HepG2 (cell line): Measurements from ENCODE around the gene STARD13. TPM values are rescaled to one million over a fixed set of nuclear protein-coding genes. Genes with fewer than 3 reads are reported as not detected.
A peak's percentile ranks its signal among the peaks of the same experiment; 100 is the strongest.

Source experiments
- ATAC-seq: fragments of 200-7000 bp; cut with Tn5 transposase; 3 replicates; pipeline ENCODE4 v1.9.1; 2020; ENCODE audit warnings: mild to moderate bottlenecking, moderate library complexity
- BruUV-seq: library from RNA; stranded (reverse); fragments of 400-500 nt; replicated peaks from 2 replicates; lab custom pipeline; 2021; lab: Mats Ljungman, UMichigan
- CTCF ChIA-PET: fragments of 300-600 bp; formaldehyde crosslinking; extraction: SDS; loops from one replicate; lab custom pipeline; 2021; ENCODE audit warnings: low total read pairs, inconsistent platforms, low intra/inter-chr PET ratio; lab: Yijun Ruan, JAX
- POLR2A ChIA-PET: fragments of 350-600 bp; sonication (Branson Sonifier 250); formaldehyde crosslinking; loops from one replicate; lab custom pipeline; 2020; ENCODE audit warnings: antibody characterized with exemption, inconsistent platforms; lab: Yijun Ruan, JAX
- DNase-seq: peaks from one replicate; pipeline ENCODE4 v3.0.0-alpha.2; 2015; ENCODE audit warnings: low spot score
- FAIRE-seq: peaks from 3 replicates; lab custom pipeline; 2011; peaks lifted over from hg19 to GRCh38; lab: Jason Lieb, UNC
- H2AFZ ChIP-seq: one replicate; pipeline ENCODE4 v1.6.1; 2011; ENCODE audit warnings: low read length, inconsistent platforms
- H3K27ac ChIP-seq: fragments of 300-600 bp; 3 replicates; pipeline ENCODE4 v1.8.0; 2011; ENCODE audit warnings: mixed run types, mild to moderate bottlenecking, mixed read lengths, low read length, inconsistent platforms; ENCODE audit not compliant: insufficient read depth; ENCODE audit errors: extremely low read length
- H3K27me3 ChIP-seq, 2 experiments: fragments of 200-600 bp in 1 of 2; 2 replicates in 1 of 2; 3 replicates in 1 of 2; pipeline versions ENCODE4 v1.6.0 to v1.8.0; 2011; ENCODE audit warnings: low read length in 2 of 2, mild to moderate bottlenecking in 2 of 2, moderate library complexity in 2 of 2, inconsistent platforms in 1 of 2; ENCODE audit not compliant: insufficient read depth in 2 of 2, control insufficient read depth in 1 of 2
- H3K36me3 ChIP-seq, 2 experiments: fragments of 200-600 bp in 1 of 2; replicated peaks in 1 of 2; 2 replicates in 1 of 2; 3 replicates in 1 of 2; pipeline versions ENCODE4 v1.5.1 to v1.8.0; 2011; ENCODE audit warnings: low read length in 2 of 2, inconsistent platforms in 1 of 2; ENCODE audit not compliant: insufficient read depth in 2 of 2, control insufficient read depth in 1 of 2
- H3K4me1 ChIP-seq: 2 replicates; pipeline ENCODE4 v1.5.1; 2012; ENCODE audit warnings: low read length, inconsistent platforms; ENCODE audit not compliant: insufficient read depth
- H3K4me2 ChIP-seq: 2 replicates; pipeline ENCODE4 v1.6.0; 2011; ENCODE audit warnings: low read depth, low read length, inconsistent platforms
- H3K4me3 ChIP-seq, 3 experiments: fragments of 200-600 bp in 1 of 3; sonication (generic), shearing (Covaris generic) in 1 of 3; replicated peaks in 1 of 3; 2 replicates each; pipeline ENCODE4 v1.5.1; 2011 to 2016; ENCODE audit warnings: low read length in 3 of 3, inconsistent platforms in 2 of 3, low read depth in 2 of 3, mild to moderate bottlenecking in 2 of 3, control low read depth in 1 of 3, mixed read lengths in 1 of 3; ENCODE audit not compliant: insufficient read depth in 1 of 3
- H3K79me2 ChIP-seq: one replicate; pipeline ENCODE4 v1.6.1; 2011; ENCODE audit warnings: low read length, inconsistent platforms; ENCODE audit not compliant: insufficient read depth
- H3K9ac ChIP-seq: 2 replicates; pipeline ENCODE4 v1.6.0; 2011; ENCODE audit warnings: mild to moderate bottlenecking, low read depth, low read length, inconsistent platforms; ENCODE audit not compliant: insufficient read depth
- H3K9me3 ChIP-seq: 2 replicates; pipeline ENCODE4 v1.5.1; 2012; ENCODE audit warnings: mild to moderate bottlenecking, low read length
- H4K20me1 ChIP-seq: 2 replicates; pipeline ENCODE4 v1.6.0; 2011; ENCODE audit warnings: inconsistent platforms, mild to moderate bottlenecking, low read length, moderate library complexity; ENCODE audit not compliant: insufficient read depth
- ARID2 ChIP-seq: sonication (generic); formaldehyde crosslinking; IDR thresholded peaks from 2 replicates; pipeline ENCODE4 v1.8.1; 2022; ENCODE audit warnings: mild to moderate bottlenecking, missing genetic modification reagents, borderline replicate concordance
- HHEX ChIP-seq: IDR thresholded peaks from 2 replicates; pipeline ENCODE4 v1.6.1; 2016; ENCODE audit warnings: control low read depth
- HOMEZ ChIP-seq: IDR thresholded peaks from 2 replicates; pipeline ENCODE4 v1.6.1; 2016; ENCODE audit warnings: low read depth
- MZF1 ChIP-seq: sonication (generic); formaldehyde crosslinking; IDR thresholded peaks from 2 replicates; pipeline ENCODE4 v1.8.1; 2023; ENCODE audit warnings: mild to moderate bottlenecking, missing genetic modification reagents, borderline replicate concordance
- NCOA5 ChIP-seq: sonication (generic); formaldehyde crosslinking; IDR thresholded peaks from 2 replicates; pipeline ENCODE4 v1.4.0; 2020; ENCODE audit warnings: missing genetic modification reagents
- PLRG1 ChIP-seq: fragments of 450-650 bp; conservative IDR thresholded peaks from 2 replicates; pipeline ENCODE4 v1.6.1; 2016
- SALL2 ChIP-seq: sonication (generic); formaldehyde crosslinking; IDR thresholded peaks from 2 replicates; pipeline ENCODE4 v1.8.1; 2023; ENCODE audit warnings: mild to moderate bottlenecking, missing genetic modification reagents, inconsistent platforms
- STAT6 ChIP-seq: sonication (generic); formaldehyde crosslinking; IDR thresholded peaks from 2 replicates; pipeline ENCODE4 v1.4.0; 2020; ENCODE audit warnings: missing genetic modification reagents, mild to moderate bottlenecking, borderline replicate concordance
- TBP ChIP-seq: sonication (generic); formaldehyde crosslinking; IDR thresholded peaks from 2 replicates; pipeline ENCODE4 v1.5.0; 2020; ENCODE audit warnings: missing genetic modification reagents
- THYN1 ChIP-seq: sonication (generic); formaldehyde crosslinking; IDR thresholded peaks from 2 replicates; pipeline ENCODE4 v1.8.1; 2023; ENCODE audit warnings: low read depth, mild to moderate bottlenecking, moderate library complexity, missing genetic modification reagents, borderline replicate concordance
- ZFX ChIP-seq: sonication (generic); formaldehyde crosslinking; IDR thresholded peaks from 2 replicates; pipeline ENCODE4 v1.4.0; 2020; ENCODE audit warnings: mild to moderate bottlenecking, low read depth, missing genetic modification reagents, moderate library complexity
- ZNF121 ChIP-seq: sonication (generic); formaldehyde crosslinking; IDR thresholded peaks from 2 replicates; pipeline ENCODE4 v1.5.0; 2020; ENCODE audit warnings: mild to moderate bottlenecking, missing genetic modification reagents
- ZNF576 ChIP-seq: sonication (generic); formaldehyde crosslinking; IDR thresholded peaks from 2 replicates; pipeline ENCODE4 v1.4.0; 2020; ENCODE audit warnings: mild to moderate bottlenecking, missing genetic modification reagents
- WGBS: methylation state at CpG from one replicate; pipeline ENCODE4 v1.1.6; 2017; ENCODE audit warnings: low lambda C conversion rate; 5-methylcytosine and 5-hydroxymethylcytosine counted together
- in situ Hi-C: cut with HindIII; loops from 2 replicates; pipeline ENCODE4 v1.10.0; 2017; ENCODE audit warnings: low pct_unique_long_range_greater_than_20kb; ENCODE audit not compliant: extremely low pct_ligation_motif_present
- intact Hi-C: fragments of 100-400 bp; cut with micrococcal nuclease; formaldehyde crosslinking; loops from one replicate; pipeline ENCODE4 v1.10.0; 2022; ENCODE audit not compliant: unreplicated experiment
- polyA plus RNA-seq, 8 experiments: library from polyadenylated mRNA; depleted of rRNA in 3 of 8; stranded (reverse) in 7 of 8; unstranded in 1 of 8; fragments of >200 nt; fragmentation: Illumina TruSeq in 4 of 8; extraction: Trizol in 4 of 8; gene quantifications; 2 replicates each; pipeline versions ENCODE4 v1.2.1 to v1.2.3, GENCODE V29; 2011 to 2016; ENCODE audit warnings: low read depth in 4 of 8, missing spikeins in 1 of 8, mixed read lengths in 1 of 8; ENCODE audit not compliant: insufficient read depth in 1 of 8
- total RNA-seq, 5 experiments: library from RNA; depleted of rRNA; stranded (reverse); fragments of >200 nt; fragmentation: Illumina TruSeq; extraction: Trizol; gene quantifications; 2 replicates each; pipeline ENCODE4 v1.2.3, GENCODE V29; 2016; ENCODE audit warnings: low read depth in 1 of 5
- TF ChIP-seq, protein P1 (sequence below): sonication (generic); formaldehyde crosslinking; IDR thresholded peaks from 2 replicates; pipeline ENCODE4 v1.5.0; 2020; ENCODE audit warnings: mild to moderate bottlenecking, missing genetic modification reagents, borderline replicate concordance
- TF ChIP-seq, protein P2 (sequence below): sonication (generic); formaldehyde crosslinking; conservative IDR thresholded peaks from 2 replicates; pipeline ENCODE4 v1.4.0; 2020; ENCODE audit warnings: mild to moderate bottlenecking, missing genetic modification reagents, moderate library complexity

Gene STARD13
- total and polyA plus RNA-seq, 2 of the 13 experiments (the other 11 are each of a cell fraction or from before 2014, with no cell fraction given) = 12.8 to 14.3 TPM

- WGBS = 93% methylated on average over 3 of the region's 4 CpGs
- in situ Hi-C loops = no loop called here
- POLR2A ChIA-PET = interaction anchor here (1.4 to 3.6 kb wide), 3 partner anchors 27 to 54 kb away, joined by 3 to 64 read pairs (median 29); partner anchors contain the start of gene STARD13
- TF ChIP-seq ZNF121 (CRISPR knock-in tag) (no peak), HHEX (CRISPR knock-in tag) (no peak), PLRG1 (no peak), STAT6 (no peak), ARID2 (CRISPR knock-in tag) (no peak), NCOA5 (no peak), TBP (CRISPR knock-in tag) (no peak), HOMEZ (CRISPR knock-in tag) (no peak), THYN1 (CRISPR knock-in tag) (no peak), ZNF576 (CRISPR knock-in tag) (no peak), ZFX (CRISPR knock-in tag) (no peak), SALL2 (CRISPR knock-in tag) (no peak), MZF1 (CRISPR knock-in tag) (no peak)
- TF ChIP-seq, protein P1, sequence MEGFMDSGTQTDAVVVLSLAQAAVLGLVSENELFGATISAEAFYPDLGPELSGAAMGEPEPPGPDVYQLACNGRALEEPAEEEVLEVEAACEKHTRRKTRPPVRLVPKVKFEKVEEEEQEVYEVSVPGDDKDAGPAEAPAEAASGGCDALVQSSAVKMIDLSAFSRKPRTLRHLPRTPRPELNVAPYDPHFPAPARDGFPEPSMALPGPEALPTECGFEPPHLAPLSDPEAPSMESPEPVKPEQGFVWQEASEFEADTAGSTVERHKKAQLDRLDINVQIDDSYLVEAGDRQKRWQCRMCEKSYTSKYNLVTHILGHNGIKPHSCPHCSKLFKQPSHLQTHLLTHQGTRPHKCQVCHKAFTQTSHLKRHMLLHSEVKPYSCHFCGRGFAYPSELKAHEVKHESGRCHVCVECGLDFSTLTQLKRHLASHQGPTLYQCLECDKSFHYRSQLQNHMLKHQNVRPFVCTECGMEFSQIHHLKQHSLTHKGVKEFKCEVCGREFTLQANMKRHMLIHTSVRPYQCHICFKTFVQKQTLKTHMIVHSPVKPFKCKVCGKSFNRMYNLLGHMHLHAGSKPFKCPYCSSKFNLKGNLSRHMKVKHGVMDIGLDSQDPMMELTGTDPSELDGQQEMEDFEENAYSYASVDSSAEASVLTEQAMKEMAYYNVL (CRISPR knock-in tag) = no peak
- TF ChIP-seq, protein P2, sequence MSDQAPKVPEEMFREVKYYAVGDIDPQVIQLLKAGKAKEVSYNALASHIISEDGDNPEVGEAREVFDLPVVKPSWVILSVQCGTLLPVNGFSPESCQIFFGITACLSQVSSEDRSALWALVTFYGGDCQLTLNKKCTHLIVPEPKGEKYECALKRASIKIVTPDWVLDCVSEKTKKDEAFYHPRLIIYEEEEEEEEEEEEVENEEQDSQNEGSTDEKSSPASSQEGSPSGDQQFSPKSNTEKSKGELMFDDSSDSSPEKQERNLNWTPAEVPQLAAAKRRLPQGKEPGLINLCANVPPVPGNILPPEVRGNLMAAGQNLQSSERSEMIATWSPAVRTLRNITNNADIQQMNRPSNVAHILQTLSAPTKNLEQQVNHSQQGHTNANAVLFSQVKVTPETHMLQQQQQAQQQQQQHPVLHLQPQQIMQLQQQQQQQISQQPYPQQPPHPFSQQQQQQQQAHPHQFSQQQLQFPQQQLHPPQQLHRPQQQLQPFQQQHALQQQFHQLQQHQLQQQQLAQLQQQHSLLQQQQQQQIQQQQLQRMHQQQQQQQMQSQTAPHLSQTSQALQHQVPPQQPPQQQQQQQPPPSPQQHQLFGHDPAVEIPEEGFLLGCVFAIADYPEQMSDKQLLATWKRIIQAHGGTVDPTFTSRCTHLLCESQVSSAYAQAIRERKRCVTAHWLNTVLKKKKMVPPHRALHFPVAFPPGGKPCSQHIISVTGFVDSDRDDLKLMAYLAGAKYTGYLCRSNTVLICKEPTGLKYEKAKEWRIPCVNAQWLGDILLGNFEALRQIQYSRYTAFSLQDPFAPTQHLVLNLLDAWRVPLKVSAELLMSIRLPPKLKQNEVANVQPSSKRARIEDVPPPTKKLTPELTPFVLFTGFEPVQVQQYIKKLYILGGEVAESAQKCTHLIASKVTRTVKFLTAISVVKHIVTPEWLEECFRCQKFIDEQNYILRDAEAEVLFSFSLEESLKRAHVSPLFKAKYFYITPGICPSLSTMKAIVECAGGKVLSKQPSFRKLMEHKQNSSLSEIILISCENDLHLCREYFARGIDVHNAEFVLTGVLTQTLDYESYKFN = no peak
Observed at GRCh38 chr13:33231339-33231738, 54.2 kb downstream of the STARD13 start.

More at GRCh38 chr13:33231339-33231738, 54.2 kb downstream of the STARD13 start:
- Histone ChIP-seq H3K4me1 (peaks cover 75% of the 10 kb centered on the region), H3K4me2 (no peak overlapping the region), H3K27ac (peak overlapping the region; percentile 96), H3K27me3 (no peaks in the 10 kb centered on the region), H4K20me1 (no peaks in the 10 kb centered on the region), H3K79me2 (peaks cover 14% of the 10 kb centered on the region), H3K36me3 (peaks cover 8 to 32% of the 10 kb centered on the region in 2 experiments), H2AFZ (no peak overlapping the region), H3K9ac (no peak overlapping the region), H3K9me3 (peaks cover 21% of the 10 kb centered on the region), H3K4me3 (no peak overlapping the region)
- intact Hi-C loops = no loop called here
- CTCF ChIA-PET = no interaction called here
- no peak for ATAC-seq
- DNase-seq = no peak
- no peak for FAIRE-seq
- no TSS peak for BruUV-seq
